Muscle of leg (tissue), 11 donors: Measurements from ENCODE around the gene TTLL5. TPM values are rescaled to one million over a fixed set of nuclear protein-coding genes. Genes with fewer than 3 reads are reported as not detected.

Experiments used
- DNase-seq: peaks from one replicate; pipeline ENCODE4 v3.0.0; 2013
- H3K27ac ChIP-seq: one replicate; pipeline ENCODE4 v1.5.1; 2013; ENCODE audit warnings: mild to moderate bottlenecking, low read length, control low read depth
- H3K27me3 ChIP-seq: one replicate; pipeline ENCODE4 v1.6.1; 2013; ENCODE audit warnings: low read length; ENCODE audit not compliant: control insufficient read depth, insufficient read depth
- H3K36me3 ChIP-seq: one replicate; pipeline ENCODE4 v1.6.1; 2013; ENCODE audit warnings: low read length; ENCODE audit not compliant: control insufficient read depth, insufficient read depth
- H3K4me1 ChIP-seq: one replicate; pipeline ENCODE4 v1.6.1; 2013; ENCODE audit warnings: low read length; ENCODE audit not compliant: control insufficient read depth, insufficient read depth
- H3K4me3 ChIP-seq: one replicate; pipeline ENCODE4 v1.5.1; 2013; ENCODE audit warnings: low read length, control low read depth
- H3K9me3 ChIP-seq: replicated peaks from 2 replicates; pipeline ENCODE4 v1.6.1; 2013; ENCODE audit warnings: low read depth, low read length; ENCODE audit not compliant: control insufficient read depth
- WGBS: methylation state at CpG from one replicate; pipeline ENCODE4 v1.1.5; 2013; ENCODE audit warnings: missing lambda C conversion rate; ENCODE audit not compliant: insufficient coverage; 5-methylcytosine and 5-hydroxymethylcytosine counted together
- polyA plus RNA-seq, 8 donors: library from polyadenylated mRNA; unstranded; fragments of 120-200 nt; gene quantifications; one replicate each; pipeline versions ENCODE4 v1.2.1 to v1.2.3, GENCODE V29; 2013; ENCODE audit warnings: inconsistent platforms in 1 of 8, low replicate concordance in 1 of 8; ENCODE audit not compliant: insufficient read length in 8 of 8, insufficient read depth in 1 of 8
- total RNA-seq: library from RNA; stranded (reverse); fragments of 120-200 nt; gene quantifications from one replicate; pipeline ENCODE4 v1.2.4, GENCODE V29; 2013

The TTLL5 gene
- total and polyA plus RNA-seq, 9 donors = 12.0 to 21.1 (median 15.2) TPM

GRCh38 chr14:75999511-76000190 is 338.6 kb downstream of the TTLL5 start:
- H3K9me3 ChIP-seq = peaks cover 4% of the 10 kb centered on the region
- peaks cover 36% of the 10 kb centered on the region for H3K36me3 ChIP-seq
- H3K27me3 ChIP-seq = no peaks in the 10 kb centered on the region
- DNase-seq = no peak
- no peak overlapping the region for H3K4me3 ChIP-seq
- no peak overlapping the region for H3K27ac ChIP-seq
- 71% methylated on average over 2 of the region's 6 CpGs for WGBS
- H3K4me1 ChIP-seq = peaks cover 13% of the 10 kb centered on the region

- Histone ChIP-seq H3K27ac (no peak overlapping the region), H3K4me3 (no peak overlapping the region), H3K4me1 (no peaks in the 10 kb centered on the region), H3K36me3 (peaks cover 50% of the 10 kb centered on the region), H3K9me3 (peaks cover 8% of the 10 kb centered on the region), H3K27me3 (no peaks in the 10 kb centered on the region)
- WGBS = 100% methylated on average over 1 of the region's 1 CpG
- no peak for DNase-seq
These were observed 341.3 kb downstream of the TTLL5 start for GRCh38 chr14:76002383-76002782.

Other genes with a start within 250 kb of the TTLL5 start
- 45.0 TPM for gene JDP2, start 233.2 kb upstream of the TTLL5 start, total RNA-seq
- 10 to 100 TPM; 47.6 to 63.2 (median 57.9) TPM for gene JDP2, start 233.2 kb upstream of the TTLL5 start, polyA plus RNA-seq
- 0.44 TPM for gene BATF, start 138.8 kb upstream of the TTLL5 start, total RNA-seq
- 1 to 10 TPM in 1 of 8 donors, under 1 TPM in 7; 0.34 to 1.2 (median 0.58) TPM for gene BATF, start 138.8 kb upstream of the TTLL5 start, polyA plus RNA-seq
- 11.0 TPM for gene FLVCR2, start 82.6 kb upstream of the TTLL5 start, total RNA-seq
- 10 to 100 TPM; 13.7 to 29.3 (median 16.9) TPM for gene FLVCR2, start 82.6 kb upstream of the TTLL5 start, polyA plus RNA-seq
- gene ERG28, start 370 bp upstream of the TTLL5 start, total RNA-seq = 4.5 TPM
- 10 to 100 TPM; 11.6 to 17.3 (median 14.2) TPM for gene ERG28, start 370 bp upstream of the TTLL5 start, polyA plus RNA-seq